HepG2 (cell line): ENCODE results near the gene AIF1. TPM values are rescaled to one million over a fixed set of nuclear protein-coding genes. Genes with fewer than 3 reads are reported as not detected.

Source experiments
- ATF3 ChIP-seq: sonication (generic); formaldehyde crosslinking; IDR thresholded peaks from 2 replicates; pipeline ENCODE4 v1.4.0; 2020; ENCODE audit warnings: missing genetic modification reagents
- DNMT1 ChIP-seq: sonication (generic); formaldehyde crosslinking; IDR thresholded peaks from 2 replicates; pipeline ENCODE4 v1.5.1; 2020; ENCODE audit warnings: mild to moderate bottlenecking, missing genetic modification reagents
- E2F1 ChIP-seq: sonication (generic); formaldehyde crosslinking; IDR thresholded peaks from 2 replicates; pipeline ENCODE4 v1.5.0; 2020; ENCODE audit warnings: missing genetic modification reagents
- EEA1 ChIP-seq: sonication (generic); formaldehyde crosslinking; IDR thresholded peaks from 2 replicates; pipeline ENCODE4 v1.5.1; 2020; ENCODE audit warnings: mild to moderate bottlenecking, missing genetic modification reagents, borderline replicate concordance
- IRF2 ChIP-seq: IDR thresholded peaks from 2 replicates; pipeline ENCODE4 v1.6.1; 2018; ENCODE audit warnings: missing genetic modification reagents, missing compliant biosample characterization
- LCORL ChIP-seq, 2 experiments: fragments of 450-650 bp in 1 of 2; sonication (generic) in 1 of 2; formaldehyde crosslinking in 1 of 2; IDR thresholded peaks; 2 replicates each; pipeline versions ENCODE4 v1.5.0 to v1.6.1; 2017 to 2020; ENCODE audit warnings: antibody characterized with exemption in 1 of 2, missing genetic modification reagents in 1 of 2
- PRDM4 ChIP-seq: sonication (generic); formaldehyde crosslinking; IDR thresholded peaks from 2 replicates; pipeline ENCODE4 v1.9.0; 2021; ENCODE audit warnings: missing genetic modification reagents, borderline replicate concordance
- RFXANK ChIP-seq: IDR thresholded peaks from 2 replicates; pipeline ENCODE4 v1.6.1; 2016
- SATB2 ChIP-seq: sonication (generic); formaldehyde crosslinking; IDR thresholded peaks from 2 replicates; pipeline ENCODE4 v1.5.0; 2020; ENCODE audit warnings: missing genetic modification reagents
- SCMH1 ChIP-seq: sonication (generic); formaldehyde crosslinking; IDR thresholded peaks from 2 replicates; pipeline ENCODE4 v1.9.0; 2021; ENCODE audit warnings: missing genetic modification reagents, mild to moderate bottlenecking, borderline replicate concordance
- XBP1 ChIP-seq: sonication (generic); formaldehyde crosslinking; IDR thresholded peaks from 2 replicates; pipeline ENCODE4 v1.5.0; 2020; ENCODE audit warnings: missing genetic modification reagents
- ZBTB39 ChIP-seq: sonication (generic); formaldehyde crosslinking; IDR thresholded peaks from 2 replicates; pipeline ENCODE4 v1.5.0; 2020; ENCODE audit warnings: missing genetic modification reagents
- ZC3H13 ChIP-seq: sonication (generic); formaldehyde crosslinking; IDR thresholded peaks from 2 replicates; pipeline ENCODE4 v1.8.1; 2023; ENCODE audit warnings: mild to moderate bottlenecking, missing genetic modification reagents, moderate library complexity
- ZFP37 ChIP-seq: sonication (generic); formaldehyde crosslinking; IDR thresholded peaks from 2 replicates; pipeline ENCODE4 v1.4.0; 2020; ENCODE audit warnings: missing genetic modification reagents, borderline replicate concordance
- ZNF260 ChIP-seq: sonication (generic); formaldehyde crosslinking; IDR thresholded peaks from 2 replicates; pipeline ENCODE4 v1.4.0; 2020; ENCODE audit warnings: missing genetic modification reagents, low read depth, mild to moderate bottlenecking, borderline replicate concordance
- ZNF275 ChIP-seq: sonication (generic); formaldehyde crosslinking; IDR thresholded peaks from 2 replicates; pipeline ENCODE4 v1.8.0; 2022; ENCODE audit warnings: missing genetic modification reagents, mild to moderate bottlenecking, inconsistent platforms, borderline replicate concordance
- ZNF33A ChIP-seq: sonication (generic); formaldehyde crosslinking; IDR thresholded peaks from 2 replicates; pipeline ENCODE4 v1.5.1; 2020; ENCODE audit warnings: missing genetic modification reagents, mild to moderate bottlenecking, moderate library complexity, borderline replicate concordance
- ZNF580 ChIP-seq: IDR thresholded peaks from 2 replicates; pipeline ENCODE4 v1.6.1; 2016; ENCODE audit warnings: low read depth, borderline replicate concordance
- ZNF83 ChIP-seq: sonication (generic); formaldehyde crosslinking; IDR thresholded peaks from 2 replicates; pipeline ENCODE4 v1.4.0; 2020; ENCODE audit warnings: missing genetic modification reagents, mild to moderate bottlenecking, borderline replicate concordance
- ZSCAN12 ChIP-seq: sonication (generic); formaldehyde crosslinking; IDR thresholded peaks from 2 replicates; pipeline ENCODE4 v1.9.0; 2021; ENCODE audit warnings: mild to moderate bottlenecking, missing genetic modification reagents
- polyA plus RNA-seq, 8 experiments: library from polyadenylated mRNA; depleted of rRNA in 3 of 8; stranded (reverse) in 7 of 8; unstranded in 1 of 8; fragments of >200 nt; fragmentation: Illumina TruSeq in 4 of 8; extraction: Trizol in 4 of 8; gene quantifications; 2 replicates each; pipeline versions ENCODE4 v1.2.1 to v1.2.3, GENCODE V29; 2011 to 2016; ENCODE audit warnings: low read depth in 4 of 8, missing spikeins in 1 of 8, mixed read lengths in 1 of 8; ENCODE audit not compliant: insufficient read depth in 1 of 8
- total RNA-seq, 5 experiments: library from RNA; depleted of rRNA; stranded (reverse); fragments of >200 nt; fragmentation: Illumina TruSeq; extraction: Trizol; gene quantifications; 2 replicates each; pipeline ENCODE4 v1.2.3, GENCODE V29; 2016; ENCODE audit warnings: low read depth in 1 of 5

AIF1 gene
- total and polyA plus RNA-seq, 2 of the 13 experiments (the other 11 are each of a cell fraction or from before 2014, with no cell fraction given), result 1.5 TPM; not detected in 1

- TF ChIP-seq EEA1 (CRISPR knock-in tag) (no peak), ZNF580 (CRISPR knock-in tag) (no peak), ZNF33A (CRISPR knock-in tag) (peak; percentile 18; the same call in 1 of the 2 replicates), ZC3H13 (0 out of 2 replicates have a peak, but pooled peaks have one; percentile 55), LCORL (IDR thresholded peaks at IDR 0.05) (peak; percentile 47; the same call in 1 of the 2 replicates), LCORL (CRISPR knock-in tag; IDR thresholded peaks at IDR 0.05) (no peak), ZFP37 (CRISPR knock-in tag) (0 out of 2 replicates have a peak, but pooled peaks have one; percentile 18), ZNF83 (CRISPR knock-in tag) (0 out of 2 replicates have a peak, but pooled peaks have one; percentile 32), SCMH1 (CRISPR knock-in tag) (no peak), XBP1 (CRISPR knock-in tag) (peak; percentile 77; the same call in 1 of the 2 replicates), RFXANK (CRISPR knock-in tag) (peak; percentile 58; the same call in 1 of the 2 replicates), DNMT1 (CRISPR knock-in tag) (no peak), ATF3 (CRISPR knock-in tag) (no peak; the same call in 1 of the 2 replicates), ZBTB39 (no peak), E2F1 (peak; percentile 66; the same call in 1 of the 2 replicates), ZNF260 (CRISPR knock-in tag) (no peak), ZSCAN12 (CRISPR knock-in tag) (peak; percentile 85; the same call in 1 of the 2 replicates), IRF2 (peak; percentile 79), ZNF275 (CRISPR knock-in tag) (no peak), SATB2 (CRISPR knock-in tag) (no peak), PRDM4 (peak; percentile 51; the same call in 1 of the 2 replicates)
These were observed 50.7 kb downstream of the AIF1 start, which contains the start of gene CSNK2B (continued) for GRCh38 chr6:31665501-31666336.
